ENCODE results near the gene CXCR5. TPM values are rescaled to one million over a fixed set of nuclear protein-coding genes. Genes with fewer than 3 reads are reported as not detected.

The CXCR5 gene
- total and polyA plus RNA-seq, 10 of the 15 experiments (the other 5 are each of a cell fraction or from before 2014, with no cell fraction given), result 0.03 to 0.63 (median 0.25) TPM

DNA sequence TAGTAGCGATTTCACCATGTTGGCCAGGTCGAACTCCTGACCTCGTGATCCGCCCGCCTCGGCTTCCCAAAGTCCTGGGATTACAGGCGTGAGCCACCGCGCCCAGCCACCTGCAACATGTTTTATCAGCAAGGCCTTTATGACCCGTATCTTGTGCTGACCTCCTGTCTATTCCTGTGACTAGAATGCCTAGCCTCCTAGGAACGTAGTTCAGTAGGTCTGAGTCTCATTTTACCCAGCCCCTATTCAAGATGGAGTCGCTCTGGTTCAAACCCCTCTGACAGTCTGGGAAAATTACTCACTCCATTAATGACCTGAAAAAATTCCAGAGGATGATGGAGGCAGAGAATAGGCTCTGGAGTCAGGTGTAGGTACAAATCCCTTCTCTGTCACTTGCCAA lies 30.0 kb upstream of the CXCR5 start:
- no peak for FAIRE-seq
- no peak overlapping the region for H2AFZ ChIP-seq (ENCODE audit: control insufficient read depth, low read depth, low read length)
- no peak for DNase-seq (ENCODE audit: low read depth, low spot score)
- no peak overlapping the region for H3K4me3 ChIP-seq
- no peak for ATAC-seq
- in situ Hi-C loops (cut with MboI) (no loop called here), intact Hi-C loops (cut with micrococcal nuclease; ENCODE audit: unreplicated experiment) (no loop called here)
- peaks cover 20% of the 10 kb centered on the region for H3K4me1 ChIP-seq (ENCODE audit: control insufficient read depth, insufficient read depth, low read length)
- CTCF ChIA-PET, result no interaction called here
- TF ChIP-seq MEF2B (IDR thresholded peaks at IDR 0.05; ENCODE audit: partially characterized antibody, poor library complexity, severe bottlenecking) (no peak), RBBP5 (conservative IDR thresholded peaks at IDR 0.05) (no peak)
- no TSS peak for BruUV-seq (replicated peaks)
- no peaks in the 10 kb centered on the region for H3K9me3 ChIP-seq (replicated peaks; ENCODE audit: control insufficient read depth, insufficient read depth, low read length)
- no peaks in the 10 kb centered on the region for H3K36me3 ChIP-seq (ENCODE audit: control insufficient read depth in 2 of 2, insufficient read depth in 2 of 2, low read length in 1 of 2)
- H3K79me2 ChIP-seq (ENCODE audit: control insufficient read depth, insufficient read depth, low read length), result no peaks in the 10 kb centered on the region
- RAD21 ChIA-PET (ENCODE audit: unreplicated experiment), result no interaction called here
- H3K9ac ChIP-seq (ENCODE audit: control insufficient read depth, insufficient read depth, low read length), result no peak overlapping the region
- no peak overlapping the region for H3K27ac ChIP-seq (ENCODE audit: control insufficient read depth, insufficient read depth)
- POLR2A ChIA-PET, result interaction anchor here (0.7 kb wide), 1 partner anchor 171 kb away, joined by 4 read pairs; no protein-coding TSS in a partner anchor
- SMC1A ChIA-PET (ENCODE audit: uncharacterized antibody, unreplicated experiment), result interaction anchor here (1.9 kb wide), 1 partner anchor 16 kb away, joined by 9 read pairs; no protein-coding TSS in a partner anchor
- H3K27me3 ChIP-seq (replicated peaks in 1 of 2; ENCODE audit: control insufficient read depth in 2 of 2, insufficient read depth in 2 of 2, low read length in 1 of 2), result no peaks in the 10 kb centered on the region
- no peak overlapping the region for H3K4me2 ChIP-seq (ENCODE audit: control insufficient read depth, insufficient read depth)
- no peaks in the 10 kb centered on the region for H4K20me1 ChIP-seq (ENCODE audit: control insufficient read depth, insufficient read depth)
- WGBS (ENCODE audit: insufficient coverage, insufficient replicate concordance, low lambda C conversion rate, missing lambda C conversion rate), result 93% methylated on average over 12 of the region's 12 CpGs

DNA sequence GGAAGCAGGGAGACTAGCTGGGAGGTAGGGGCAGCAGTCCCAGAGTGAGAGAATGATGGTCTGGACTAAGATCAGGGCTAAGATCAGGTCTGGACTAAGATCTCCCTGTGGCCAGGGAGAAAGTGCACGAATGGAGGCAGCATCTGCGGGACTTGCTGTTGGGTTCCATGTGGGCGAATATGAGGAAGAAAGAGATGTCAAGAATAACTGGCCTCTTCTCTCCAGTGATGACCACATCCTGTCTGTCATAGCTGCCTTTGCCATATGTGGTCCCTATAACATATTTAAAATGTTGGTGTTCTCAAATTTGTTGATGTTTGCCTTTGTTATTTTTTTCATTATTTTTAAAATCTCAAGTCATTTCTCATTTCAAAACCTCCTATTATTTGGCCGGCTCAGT lies 27.4 kb upstream of the CXCR5 start:
- BruUV-seq (replicated peaks), result no TSS peak
- in situ Hi-C loops (cut with MboI), result no loop called here
- H3K4me1 ChIP-seq (ENCODE audit: control insufficient read depth, insufficient read depth, low read length), result peaks cover 19% of the 10 kb centered on the region
- H3K79me2 ChIP-seq (ENCODE audit: control insufficient read depth, insufficient read depth, low read length), result no peaks in the 10 kb centered on the region
- H3K27ac ChIP-seq (ENCODE audit: control insufficient read depth, insufficient read depth), result no peak overlapping the region
- FAIRE-seq (no peak), DNase-seq (ENCODE audit: low read depth, low spot score) (no peak), ATAC-seq (peak; percentile 22; the same call in 1 of the 3 replicates)
- no peaks in the 10 kb centered on the region; the same call in 2 of the 3 replicates for H3K9me3 ChIP-seq (replicated peaks; ENCODE audit: control insufficient read depth, insufficient read depth, low read length)
- no peaks in the 10 kb centered on the region for H4K20me1 ChIP-seq (ENCODE audit: control insufficient read depth, insufficient read depth)
- H3K4me3 ChIP-seq, result no peak overlapping the region
- intact Hi-C loops (cut with micrococcal nuclease; ENCODE audit: unreplicated experiment), result no loop called here
- peak overlapping the region; percentile 22 for H3K4me2 ChIP-seq (ENCODE audit: control insufficient read depth, insufficient read depth)
- H3K36me3 ChIP-seq (ENCODE audit: control insufficient read depth in 2 of 2, insufficient read depth in 2 of 2, low read length in 1 of 2), result no peaks in the 10 kb centered on the region
- ChIA-PET SMC1A (ENCODE audit: uncharacterized antibody, unreplicated experiment) (interaction anchor here (0.7 to 2.4 kb wide), 6 partner anchors 9 to 39 kb away, joined by 3 to 9 read pairs (median 4); no protein-coding TSS in a partner anchor), POLR2A (interaction anchor here (0.7 to 1.1 kb wide), 3 partner anchors 9 to 91 kb away, joined by 3 to 6 read pairs (median 3); no protein-coding TSS in a partner anchor), CTCF (interaction anchor here (0.6 to 1.7 kb wide), 2 partner anchors 16 to 57 kb away, joined by 3 to 4 read pairs; no protein-coding TSS in a partner anchor), RAD21 (ENCODE audit: unreplicated experiment) (interaction anchor here (0.6 to 1.8 kb wide), 4 partner anchors 9 to 64 kb away, joined by 3 to 5 read pairs (median 4); partner anchors contain the start of gene DDX6)
- peaks cover 3% of the 10 kb centered on the region in 2 experiments; a peak in 2 of 4 replicates for H3K27me3 ChIP-seq (replicated peaks in 1 of 2; ENCODE audit: control insufficient read depth in 2 of 2, insufficient read depth in 2 of 2, low read length in 1 of 2)
- H2AFZ ChIP-seq (ENCODE audit: control insufficient read depth, low read depth, low read length), result no peak overlapping the region
- TF ChIP-seq, protein P1, sequence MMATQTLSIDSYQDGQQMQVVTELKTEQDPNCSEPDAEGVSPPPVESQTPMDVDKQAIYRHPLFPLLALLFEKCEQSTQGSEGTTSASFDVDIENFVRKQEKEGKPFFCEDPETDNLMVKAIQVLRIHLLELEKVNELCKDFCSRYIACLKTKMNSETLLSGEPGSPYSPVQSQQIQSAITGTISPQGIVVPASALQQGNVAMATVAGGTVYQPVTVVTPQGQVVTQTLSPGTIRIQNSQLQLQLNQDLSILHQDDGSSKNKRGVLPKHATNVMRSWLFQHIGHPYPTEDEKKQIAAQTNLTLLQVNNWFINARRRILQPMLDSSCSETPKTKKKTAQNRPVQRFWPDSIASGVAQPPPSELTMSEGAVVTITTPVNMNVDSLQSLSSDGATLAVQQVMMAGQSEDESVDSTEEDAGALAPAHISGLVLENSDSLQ (IDR thresholded peaks at IDR 0.05), result 0 out of 2 replicates have a peak, but pooled peaks have one; percentile 28
- TF ChIP-seq GABPA (IDR thresholded peaks at IDR 0.05; ENCODE audit: low read depth), result peak; percentile 29; the same call in 1 of the 2 replicates
- TF ChIP-seq, protein P2, sequence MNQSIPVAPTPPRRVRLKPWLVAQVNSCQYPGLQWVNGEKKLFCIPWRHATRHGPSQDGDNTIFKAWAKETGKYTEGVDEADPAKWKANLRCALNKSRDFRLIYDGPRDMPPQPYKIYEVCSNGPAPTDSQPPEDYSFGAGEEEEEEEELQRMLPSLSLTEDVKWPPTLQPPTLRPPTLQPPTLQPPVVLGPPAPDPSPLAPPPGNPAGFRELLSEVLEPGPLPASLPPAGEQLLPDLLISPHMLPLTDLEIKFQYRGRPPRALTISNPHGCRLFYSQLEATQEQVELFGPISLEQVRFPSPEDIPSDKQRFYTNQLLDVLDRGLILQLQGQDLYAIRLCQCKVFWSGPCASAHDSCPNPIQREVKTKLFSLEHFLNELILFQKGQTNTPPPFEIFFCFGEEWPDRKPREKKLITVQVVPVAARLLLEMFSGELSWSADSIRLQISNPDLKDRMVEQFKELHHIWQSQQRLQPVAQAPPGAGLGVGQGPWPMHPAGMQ (IDR thresholded peaks at IDR 0.05; ENCODE audit: borderline replicate concordance), result no peak
- TF ChIP-seq RUNX3 (IDR thresholded peaks at IDR 0.05; ENCODE audit: low read length), result peak; percentile 73
- TF ChIP-seq SIN3A (IDR thresholded peaks at IDR 0.05; ENCODE audit: low read depth, low read length), result no peak
- 12% methylated on average over 4 of the region's 4 CpGs for WGBS (ENCODE audit: insufficient coverage, insufficient replicate concordance, low lambda C conversion rate, missing lambda C conversion rate)
- H3K9ac ChIP-seq (ENCODE audit: control insufficient read depth, insufficient read depth, low read length), result no peak overlapping the region
